ENCODE measurements around the gene TMEM235.

TMEM235 gene

DNA sequence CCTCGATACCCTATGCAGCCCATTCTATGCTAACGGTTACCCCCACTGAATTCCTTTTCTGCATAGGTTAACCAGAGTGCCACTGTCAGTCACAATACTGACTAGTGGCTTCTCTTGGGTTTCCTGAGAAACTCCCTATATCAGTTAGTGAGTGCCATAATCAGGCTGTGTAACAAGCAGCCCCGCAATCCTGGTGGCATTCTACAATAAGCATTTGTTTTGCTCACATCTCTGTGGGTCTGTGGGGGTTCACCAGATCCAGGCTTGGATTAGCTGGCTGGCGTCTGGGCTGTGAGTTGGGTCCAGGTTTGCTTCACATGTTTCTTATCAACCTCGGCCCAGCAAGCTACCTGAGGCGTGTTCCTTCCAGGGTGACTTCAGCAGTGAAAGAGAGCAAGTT is 42.4 kb downstream of the TMEM235 start:
- DNase-seq = no peak

DNA sequence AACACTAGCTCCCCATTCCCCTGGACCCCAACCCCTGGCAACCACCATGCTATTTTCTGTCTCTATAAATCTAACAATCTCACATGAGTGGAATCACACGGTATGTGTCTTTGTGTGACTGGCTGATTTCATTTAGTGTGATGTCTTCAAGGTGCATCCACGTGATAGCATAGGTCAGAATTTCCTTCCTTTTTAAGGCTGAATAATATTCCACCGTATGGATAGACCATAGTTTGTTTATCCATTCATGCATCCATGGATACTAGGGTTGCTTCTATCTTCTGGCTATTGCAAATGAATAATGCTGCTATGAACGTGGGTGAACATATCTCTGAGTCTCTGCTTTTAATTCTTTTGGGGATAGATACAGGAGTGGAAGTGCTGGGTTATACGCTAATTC is 43.9 kb downstream of the TMEM235 start:
- no peak for DNase-seq

DNA sequence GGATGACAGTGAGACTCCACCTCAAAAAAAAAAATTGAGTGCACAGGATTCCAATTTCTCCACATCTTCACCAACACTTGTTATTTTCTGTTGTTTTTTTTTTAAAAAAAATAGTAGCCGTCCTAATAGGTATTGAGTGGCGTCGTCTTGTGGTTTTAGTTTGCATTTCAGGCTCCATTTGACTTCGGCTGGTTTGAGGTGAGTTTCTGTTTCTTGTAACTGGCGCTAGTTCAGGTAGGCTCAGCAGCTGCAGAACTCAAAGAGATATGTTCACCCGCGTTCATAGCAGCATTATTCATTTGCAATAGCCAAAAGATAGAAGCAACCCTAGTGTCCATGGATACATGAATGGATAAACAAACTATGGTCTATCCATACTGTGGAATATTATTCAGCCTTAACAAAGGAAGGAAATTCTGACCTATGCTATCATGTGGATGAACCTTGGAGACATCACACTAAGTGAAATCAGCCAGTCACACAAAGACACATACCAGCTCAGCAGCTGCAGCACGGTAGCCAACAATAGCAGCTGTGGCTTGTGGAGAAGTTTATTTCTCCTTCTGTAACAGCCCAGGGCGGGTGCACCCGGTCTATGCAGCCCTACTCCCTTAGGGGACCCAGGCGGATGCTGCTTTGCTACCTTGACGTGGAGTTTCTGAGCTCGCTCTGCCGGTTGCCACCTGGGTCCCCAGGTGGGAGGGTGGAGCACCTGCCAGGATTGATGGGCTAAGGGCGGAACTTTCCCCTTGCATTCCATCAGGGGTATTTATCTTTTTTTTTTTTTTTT is 44.9 kb downstream of the TMEM235 start:
- no peak for DNase-seq

DNA sequence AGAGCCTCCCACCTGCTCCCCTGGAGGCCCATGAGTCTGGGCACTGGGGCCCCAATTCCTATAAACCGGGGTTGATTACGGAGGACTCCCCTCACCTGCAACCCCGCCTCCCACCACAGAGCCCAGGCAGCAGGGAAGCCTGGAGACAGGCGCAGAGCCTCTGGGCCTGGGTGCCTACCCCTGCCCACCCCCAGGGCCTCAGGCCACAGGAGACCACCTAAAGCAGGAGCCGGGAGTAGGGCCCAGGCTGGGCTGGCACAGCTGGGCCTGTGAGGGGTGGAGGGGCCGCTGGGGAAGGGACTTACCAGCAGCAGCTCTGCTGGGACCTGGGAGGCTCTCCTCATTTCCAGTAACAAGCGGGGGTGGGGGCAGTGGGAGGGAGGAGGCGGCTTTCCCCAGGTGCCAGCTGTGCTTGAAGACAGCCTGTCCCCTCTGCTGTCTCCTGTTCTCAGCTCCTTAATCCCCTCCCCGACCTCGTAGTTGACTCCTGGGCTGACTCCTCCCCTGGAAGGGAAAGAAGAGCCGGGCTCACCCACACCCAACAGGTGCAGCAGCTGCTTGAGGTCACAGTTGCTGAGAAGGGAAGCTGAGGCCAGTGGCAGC is 46.8 kb downstream of the TMEM235 start:
- DNase-seq = no peak

DNA sequence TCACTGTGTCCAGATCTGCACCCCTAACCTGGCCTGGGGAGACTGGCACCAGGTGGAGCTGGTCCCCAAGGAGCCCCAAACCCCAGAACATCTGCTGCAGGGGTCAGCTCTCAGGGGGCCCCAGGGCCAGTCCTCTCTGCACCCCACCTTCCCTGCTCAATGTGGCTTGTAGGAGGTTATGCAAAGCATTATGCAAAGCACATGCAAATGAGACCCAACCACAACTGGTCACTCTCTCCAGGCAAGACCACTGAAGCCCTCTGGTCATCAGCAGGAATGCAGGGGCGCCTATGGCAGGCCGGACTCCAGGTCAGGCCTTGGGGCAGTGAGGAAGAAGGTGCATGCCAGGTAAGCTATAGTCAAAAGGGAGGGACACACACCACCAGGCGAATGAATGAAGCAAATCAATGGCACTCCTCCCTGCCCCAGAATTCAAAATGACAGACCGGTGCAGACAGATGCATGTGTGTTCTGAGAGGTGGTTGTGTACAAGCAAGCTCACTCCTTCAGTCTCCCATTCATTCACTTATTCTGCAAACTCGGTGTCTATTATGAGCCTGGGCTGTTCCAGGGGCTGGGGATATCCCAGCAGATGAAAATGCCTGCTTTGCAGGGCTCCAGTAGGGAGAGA is 48.0 kb downstream of the TMEM235 start:
- no peak for DNase-seq

DNA sequence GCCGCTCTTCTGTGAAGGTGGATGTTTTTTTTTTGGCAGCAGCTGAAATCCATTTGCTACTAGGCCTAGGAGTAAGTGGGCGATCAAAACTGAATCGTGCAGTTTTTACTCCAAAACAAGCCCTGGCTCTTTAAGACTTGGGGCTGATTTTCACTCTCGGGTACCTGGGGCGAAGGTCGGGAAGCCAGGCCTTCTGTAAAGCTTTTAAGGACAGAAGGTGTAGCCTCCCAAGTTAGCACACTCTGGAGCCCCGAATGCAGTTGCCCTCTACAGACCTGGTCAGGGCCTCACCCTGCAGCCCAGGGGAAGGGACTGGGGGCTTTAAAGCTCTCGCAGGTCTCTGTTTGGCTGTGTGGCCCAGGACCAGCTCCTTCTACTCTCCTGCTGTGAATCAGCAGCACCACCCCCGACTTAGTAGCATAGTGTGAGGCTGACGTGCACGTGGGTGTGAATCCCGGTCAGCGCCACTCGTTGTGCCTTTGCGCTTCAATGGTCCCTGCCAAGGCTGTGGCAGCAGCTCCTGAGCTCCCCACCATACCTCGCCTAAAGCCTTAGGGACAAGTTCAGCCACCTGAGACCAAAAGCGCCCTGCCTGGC is 49.9 kb downstream of the TMEM235 start:
- no peak for DNase-seq

DNA sequence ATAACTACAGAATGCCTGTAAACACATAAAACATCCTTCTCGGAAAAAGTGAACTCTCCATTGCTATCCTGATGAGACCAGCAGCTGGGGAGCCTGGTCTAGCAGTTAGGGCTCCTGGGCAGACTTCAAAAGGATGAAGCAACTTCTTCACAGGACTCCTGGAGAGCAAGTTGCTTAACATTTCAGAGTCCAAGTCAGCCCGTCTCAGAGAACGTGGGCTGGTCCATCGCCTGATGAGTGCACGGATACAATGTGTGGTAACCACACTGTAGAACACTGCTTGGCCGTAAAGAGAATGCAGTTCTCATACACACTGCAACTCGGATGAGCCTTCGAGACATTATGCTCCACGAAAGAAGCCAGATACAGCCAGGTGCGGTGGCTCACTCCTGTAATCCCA is 52.7 kb downstream of the TMEM235 start:
- DNase-seq = no peak

DNA sequence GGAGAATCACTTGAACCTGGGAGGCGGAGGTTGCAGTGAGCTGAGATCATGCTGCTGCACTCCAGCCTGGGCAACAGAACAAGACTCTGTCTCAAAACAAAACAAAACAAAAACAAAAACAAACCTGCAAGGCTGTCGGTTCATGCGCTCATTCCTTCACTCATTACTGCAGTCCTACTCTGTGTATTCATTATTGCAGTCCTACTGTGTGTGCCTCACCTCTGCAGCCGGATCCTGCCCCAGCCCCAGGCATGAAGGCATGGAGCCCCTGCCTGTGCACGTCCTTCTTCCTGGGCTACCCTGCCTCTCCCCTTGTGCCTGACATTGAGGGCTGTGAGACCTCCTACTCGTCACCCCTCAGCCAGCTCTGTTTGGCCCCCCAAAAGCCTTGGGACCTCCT is 57.6 kb downstream of the TMEM235 start:
- DNase-seq = no peak

DNA sequence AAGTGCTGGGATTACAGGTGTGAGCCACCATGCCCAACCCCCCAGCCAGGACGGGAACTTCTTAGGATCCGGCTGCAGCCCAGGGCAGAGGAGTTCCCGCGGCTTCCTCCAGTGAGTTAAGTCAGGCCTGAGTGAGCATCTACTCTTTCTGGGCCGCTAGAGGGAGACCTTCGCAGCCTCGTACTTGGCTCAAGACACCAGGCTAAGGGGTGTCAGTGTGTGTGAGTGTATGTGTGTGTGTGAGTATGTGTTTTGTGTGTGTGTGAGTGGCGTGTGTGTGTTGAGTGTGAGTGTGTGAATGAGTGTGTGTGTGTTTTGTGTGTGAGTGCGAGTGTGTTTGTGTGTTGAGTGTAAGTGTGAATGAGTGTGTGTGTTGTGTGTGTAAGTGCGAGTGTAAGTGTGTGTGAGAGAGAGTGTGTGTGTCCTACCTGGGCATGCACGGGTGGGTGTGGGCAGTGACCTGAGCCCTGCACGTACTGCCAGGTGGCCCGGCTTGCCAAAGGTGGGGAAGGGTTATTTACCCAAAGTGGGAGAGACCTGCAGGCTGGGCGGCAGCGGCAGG is 58.5 kb downstream of the TMEM235 start:
- DNase-seq = peak; percentile 72
